ENCODE data around the gene C2CD2.

C2CD2 gene

DNA sequence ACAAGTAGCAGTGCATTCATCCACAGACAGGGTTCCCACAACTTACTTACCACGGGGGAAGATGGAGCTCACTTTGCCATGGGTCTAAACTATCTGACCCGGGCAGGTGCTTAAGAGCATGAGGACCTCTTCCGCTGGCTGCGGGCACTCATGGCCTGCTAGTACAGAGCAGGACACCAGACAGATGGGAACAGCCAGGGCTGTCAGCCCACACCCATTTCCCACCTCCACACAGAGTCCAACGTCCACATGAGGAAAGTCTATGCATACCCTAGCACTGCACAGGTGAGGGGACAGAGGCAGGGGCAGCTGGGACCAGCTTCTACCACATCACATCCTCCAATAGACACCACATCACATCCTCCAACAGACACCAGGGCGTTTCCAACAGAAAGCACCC, 38.9 kb downstream of the C2CD2 start:
- DNase-seq (ENCODE audit: extremely low read depth, low read depth) = no peak
- H3K4me3 ChIP-seq (replicated peaks; ENCODE audit: low read depth, low read length) = no peak overlapping the region
- TF ChIP-seq, protein P1, sequence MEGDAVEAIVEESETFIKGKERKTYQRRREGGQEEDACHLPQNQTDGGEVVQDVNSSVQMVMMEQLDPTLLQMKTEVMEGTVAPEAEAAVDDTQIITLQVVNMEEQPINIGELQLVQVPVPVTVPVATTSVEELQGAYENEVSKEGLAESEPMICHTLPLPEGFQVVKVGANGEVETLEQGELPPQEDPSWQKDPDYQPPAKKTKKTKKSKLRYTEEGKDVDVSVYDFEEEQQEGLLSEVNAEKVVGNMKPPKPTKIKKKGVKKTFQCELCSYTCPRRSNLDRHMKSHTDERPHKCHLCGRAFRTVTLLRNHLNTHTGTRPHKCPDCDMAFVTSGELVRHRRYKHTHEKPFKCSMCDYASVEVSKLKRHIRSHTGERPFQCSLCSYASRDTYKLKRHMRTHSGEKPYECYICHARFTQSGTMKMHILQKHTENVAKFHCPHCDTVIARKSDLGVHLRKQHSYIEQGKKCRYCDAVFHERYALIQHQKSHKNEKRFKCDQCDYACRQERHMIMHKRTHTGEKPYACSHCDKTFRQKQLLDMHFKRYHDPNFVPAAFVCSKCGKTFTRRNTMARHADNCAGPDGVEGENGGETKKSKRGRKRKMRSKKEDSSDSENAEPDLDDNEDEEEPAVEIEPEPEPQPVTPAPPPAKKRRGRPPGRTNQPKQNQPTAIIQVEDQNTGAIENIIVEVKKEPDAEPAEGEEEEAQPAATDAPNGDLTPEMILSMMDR (IDR thresholded peaks at IDR 0.05; ENCODE audit: low read depth, low read length, missing control alignments) = no peak

DNA sequence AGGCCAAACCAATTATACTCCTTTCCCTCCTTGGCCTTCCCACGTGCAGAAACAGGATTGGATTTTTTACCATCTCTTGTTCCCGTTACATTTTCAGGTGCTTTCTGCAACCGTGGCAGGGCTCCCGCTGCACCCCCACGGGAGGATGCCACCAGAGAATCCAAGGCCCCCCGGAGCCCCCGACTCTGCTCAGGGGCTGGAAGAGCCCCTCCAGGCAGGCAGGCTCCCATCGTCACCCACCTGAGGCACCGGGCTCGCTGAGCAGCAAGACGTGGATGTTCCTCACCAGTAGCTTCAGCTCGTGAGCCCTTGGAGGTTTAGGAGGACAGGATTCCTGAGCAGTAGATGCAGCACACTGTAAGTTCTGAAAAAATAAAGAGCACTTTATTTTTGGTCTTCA, 39.5 kb downstream of the C2CD2 start:
- no peak for DNase-seq (ENCODE audit: extremely low read depth, low read depth)
- TF ChIP-seq, protein P1 (IDR thresholded peaks at IDR 0.05; ENCODE audit: low read depth, low read length, missing control alignments) = no peak
- no peak overlapping the region for H3K4me3 ChIP-seq (replicated peaks; ENCODE audit: low read depth, low read length)

DNA sequence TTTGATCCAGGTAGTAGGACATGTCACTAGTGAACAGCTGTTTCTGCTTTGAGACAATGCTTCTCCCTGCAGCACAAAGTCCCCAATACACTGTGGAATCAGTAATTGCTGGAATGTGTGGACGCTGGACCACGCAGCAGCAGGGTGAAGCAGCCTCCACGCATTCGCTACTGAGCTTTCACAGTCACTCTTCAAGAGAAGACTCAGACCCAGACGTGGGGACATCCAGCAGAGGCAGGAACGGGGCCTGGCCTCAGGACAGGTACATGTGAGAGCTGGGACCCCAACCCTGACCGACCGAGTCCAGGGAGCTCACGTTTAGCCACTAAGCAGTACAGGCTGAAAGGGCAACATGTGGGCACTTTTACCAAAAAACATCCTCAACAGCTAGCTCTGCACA, 40.6 kb downstream of the C2CD2 start:
- H3K4me3 ChIP-seq (replicated peaks; ENCODE audit: low read depth, low read length) = no peak overlapping the region
- TF ChIP-seq, protein P1 (IDR thresholded peaks at IDR 0.05; ENCODE audit: low read depth, low read length, missing control alignments) = no peak
- no peak for DNase-seq (ENCODE audit: extremely low read depth, low read depth)

DNA sequence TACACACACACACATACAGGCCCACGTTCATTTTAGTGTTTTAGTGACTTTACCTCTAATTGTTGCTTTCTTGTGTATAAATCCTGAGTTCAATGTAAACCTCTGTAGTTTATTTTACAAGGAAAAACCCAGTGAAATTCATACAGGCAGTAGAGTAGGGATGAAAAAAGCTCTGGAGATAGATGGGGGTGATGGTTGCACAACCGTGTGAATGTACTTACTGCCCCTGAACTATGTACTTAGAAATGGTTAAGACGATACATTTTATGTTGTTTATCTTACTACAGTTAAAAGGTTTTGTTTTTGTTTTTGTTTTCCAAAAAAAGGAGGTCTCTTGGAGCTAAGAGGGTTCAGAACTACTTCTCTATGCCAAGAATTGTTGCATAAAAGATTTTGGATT, 45.0 kb downstream of the C2CD2 start:
- H3K4me3 ChIP-seq (replicated peaks; ENCODE audit: low read depth, low read length) = no peak overlapping the region
- TF ChIP-seq, protein P1 (IDR thresholded peaks at IDR 0.05; ENCODE audit: low read depth, low read length, missing control alignments) = no peak
- no peak for DNase-seq (ENCODE audit: extremely low read depth, low read depth)

DNA sequence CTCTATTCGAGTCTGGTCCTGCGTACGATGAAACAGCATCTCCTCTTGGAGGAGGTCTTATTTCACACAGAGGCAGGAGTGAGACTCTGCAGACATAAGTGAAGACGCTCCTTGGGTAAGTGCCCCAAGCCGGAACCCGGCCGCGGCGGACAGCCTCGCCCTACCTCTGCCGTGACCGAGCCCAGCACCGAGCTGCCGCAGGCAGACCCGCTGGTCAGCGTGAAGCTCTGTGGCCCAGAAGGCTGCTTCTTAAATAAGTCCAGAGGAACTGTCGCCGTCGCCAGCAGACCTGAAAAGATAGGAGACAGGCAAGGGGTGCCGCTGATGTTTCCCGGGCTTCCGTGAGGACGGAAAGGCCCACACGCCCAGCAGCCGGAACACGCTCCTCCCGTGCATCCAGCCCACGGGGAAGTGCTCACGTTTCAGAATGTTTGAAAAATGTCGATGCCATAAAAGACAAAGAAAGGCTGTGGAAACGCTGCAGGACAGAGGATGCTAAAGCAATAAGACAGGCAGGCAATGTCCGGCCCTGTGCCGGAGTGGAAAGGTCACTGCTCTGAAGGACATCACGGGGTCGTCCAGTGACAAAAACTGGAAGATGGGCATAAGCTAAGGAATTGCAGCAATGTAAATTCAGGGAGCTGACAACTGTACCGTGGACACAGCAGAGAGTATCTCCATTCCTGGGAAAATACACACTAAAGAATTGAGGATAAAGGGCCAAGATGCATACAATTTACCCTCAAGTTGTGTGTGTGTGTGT, 46.1 kb downstream of the C2CD2 start:
- TF ChIP-seq, protein P1 (IDR thresholded peaks at IDR 0.05; ENCODE audit: low read depth, low read length, missing control alignments) = no peak
- H3K4me3 ChIP-seq (replicated peaks; ENCODE audit: low read depth, low read length) = no peak overlapping the region
- DNase-seq (ENCODE audit: extremely low read depth, low read depth) = no peak

DNA sequence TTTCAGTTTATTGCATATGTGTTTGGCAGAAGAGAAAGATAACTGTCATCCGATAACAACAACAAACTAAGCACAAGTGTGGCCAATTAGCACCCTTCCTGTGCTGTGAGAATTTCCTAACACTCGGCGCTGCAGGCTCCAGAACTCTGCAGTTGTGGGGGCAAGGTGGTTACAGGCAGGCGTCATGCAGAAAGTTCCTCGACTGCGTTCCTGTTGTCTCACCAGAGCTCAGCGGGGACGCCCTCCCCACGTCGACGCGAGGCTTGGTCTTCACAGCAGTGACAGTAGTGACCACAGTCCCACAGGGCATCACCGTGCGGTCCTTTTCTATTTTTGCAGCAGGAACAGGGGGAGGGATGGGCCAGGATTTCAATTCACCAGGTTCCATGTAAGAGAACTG, 47.0 kb downstream of the C2CD2 start:
- TF ChIP-seq, protein P1 (IDR thresholded peaks at IDR 0.05; ENCODE audit: low read depth, low read length, missing control alignments) = no peak
- no peak overlapping the region for H3K4me3 ChIP-seq (replicated peaks; ENCODE audit: low read depth, low read length)
- DNase-seq (ENCODE audit: extremely low read depth, low read depth) = no peak

Data from HFF-Myc (cell line).